Right forelimb (tissue), 1 donor: ENCODE measurements around the gene ERI3.

Experiments used
- DNase-seq: peaks from one replicate; pipeline ENCODE4 v3.0.0-alpha.2; 2018

Gene ERI3

DNA sequence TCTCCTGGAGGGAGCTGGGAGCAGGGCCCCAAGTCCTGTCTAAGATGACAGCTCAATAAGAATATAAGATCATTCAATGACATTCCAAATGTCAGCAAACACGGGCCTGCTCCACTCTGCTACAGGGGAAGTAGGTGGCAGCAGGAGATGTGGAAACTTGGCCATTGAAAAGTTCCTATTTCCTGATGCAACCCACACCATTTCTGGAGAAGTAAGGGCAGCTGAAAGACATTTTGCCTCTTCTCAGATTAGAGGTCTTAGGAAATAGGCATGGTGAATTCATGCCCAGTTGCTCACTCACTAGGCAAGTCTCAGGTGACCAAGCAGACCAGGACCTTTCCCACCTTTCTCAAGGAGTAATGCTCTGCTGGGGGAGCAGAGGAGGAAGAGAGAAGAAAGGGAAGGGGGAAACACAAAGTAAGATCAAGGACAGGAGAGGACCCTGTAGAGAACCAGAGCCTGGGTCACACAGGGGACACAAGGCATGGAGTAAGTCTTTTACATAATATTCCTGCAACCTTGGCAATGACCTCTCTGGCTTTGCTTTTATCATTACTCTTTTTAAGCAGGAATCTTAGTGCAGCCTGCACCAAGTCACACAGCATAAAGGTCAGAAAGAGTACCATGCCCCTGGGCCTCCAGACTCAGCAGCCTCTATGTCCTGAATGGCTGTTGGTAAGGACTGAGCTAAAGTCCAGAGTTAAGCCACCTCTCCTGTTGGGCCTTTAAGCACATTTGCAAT is 72.9 kb downstream of the ERI3 start:
- DNase-seq = no peak

DNA sequence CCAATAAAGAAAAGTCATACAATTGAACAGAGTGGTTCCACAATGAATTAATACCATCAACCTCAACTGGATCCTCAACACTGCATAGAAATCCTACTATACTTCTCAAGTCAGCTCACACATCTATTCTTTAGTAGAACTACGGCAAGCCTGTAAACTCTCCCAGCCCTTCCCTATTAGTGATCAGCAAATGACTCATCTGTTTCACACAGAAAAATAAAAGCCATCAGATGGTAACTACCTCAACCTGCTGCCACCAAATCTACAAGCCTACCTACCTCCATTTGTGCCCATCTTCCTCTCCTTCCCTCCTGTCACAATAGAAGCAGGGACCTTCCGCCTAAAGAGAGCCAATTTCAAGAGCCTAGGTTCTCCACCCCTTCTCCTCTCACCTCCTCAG is 78.2 kb downstream of the ERI3 start:
- DNase-seq = no peak

DNA sequence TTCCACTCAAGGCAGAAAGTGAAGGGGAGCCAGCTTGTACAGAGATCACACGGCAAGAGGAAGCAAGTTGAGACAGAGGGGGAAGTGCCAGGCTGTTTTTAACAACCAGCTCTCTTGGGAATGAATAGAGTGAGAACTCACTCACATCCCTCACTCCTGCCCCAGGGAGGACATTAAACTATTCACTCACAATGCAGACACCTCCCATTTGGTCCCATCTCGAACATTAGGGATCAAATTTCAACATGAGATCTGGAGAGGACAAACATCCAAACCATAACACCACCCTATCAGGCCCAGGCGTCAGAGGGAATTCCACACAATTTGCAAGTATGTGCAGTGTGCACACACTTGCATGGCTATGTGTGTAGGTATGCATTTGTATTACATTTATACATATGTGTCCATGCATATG is 79.1 kb downstream of the ERI3 start:
- no peak for DNase-seq

DNA sequence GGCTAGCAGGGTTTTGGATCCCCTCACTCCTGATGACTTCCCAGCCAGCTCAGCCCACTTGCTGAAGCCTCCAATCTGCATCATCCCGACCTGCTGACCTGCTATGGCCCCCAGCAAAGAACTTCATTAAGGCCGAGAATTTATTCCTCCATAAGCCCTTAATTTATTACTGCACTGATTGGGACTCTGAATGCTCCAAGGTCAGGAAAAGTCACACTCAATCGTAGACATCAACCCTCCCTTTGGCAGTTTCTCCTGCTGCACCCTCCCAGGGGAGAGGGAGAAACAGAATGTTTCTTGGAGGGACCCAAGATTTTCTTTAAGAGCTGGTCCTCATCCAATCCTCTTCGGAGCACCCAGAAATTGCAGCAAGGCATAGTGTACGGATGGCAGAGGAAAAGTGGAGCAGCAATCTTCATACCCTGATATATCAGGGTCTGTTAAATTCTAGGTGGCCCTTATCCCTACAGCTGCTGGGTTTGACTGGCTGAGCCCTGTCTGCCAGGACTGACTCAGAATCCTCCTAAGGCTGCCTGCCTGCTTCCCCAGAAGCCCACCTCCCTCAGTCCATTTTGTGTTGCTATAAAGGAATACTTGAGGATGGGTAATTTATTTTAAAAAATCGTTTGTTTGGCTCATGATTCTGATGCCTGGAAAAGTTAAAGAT is 79.6 kb downstream of the ERI3 start:
- DNase-seq = no peak

DNA sequence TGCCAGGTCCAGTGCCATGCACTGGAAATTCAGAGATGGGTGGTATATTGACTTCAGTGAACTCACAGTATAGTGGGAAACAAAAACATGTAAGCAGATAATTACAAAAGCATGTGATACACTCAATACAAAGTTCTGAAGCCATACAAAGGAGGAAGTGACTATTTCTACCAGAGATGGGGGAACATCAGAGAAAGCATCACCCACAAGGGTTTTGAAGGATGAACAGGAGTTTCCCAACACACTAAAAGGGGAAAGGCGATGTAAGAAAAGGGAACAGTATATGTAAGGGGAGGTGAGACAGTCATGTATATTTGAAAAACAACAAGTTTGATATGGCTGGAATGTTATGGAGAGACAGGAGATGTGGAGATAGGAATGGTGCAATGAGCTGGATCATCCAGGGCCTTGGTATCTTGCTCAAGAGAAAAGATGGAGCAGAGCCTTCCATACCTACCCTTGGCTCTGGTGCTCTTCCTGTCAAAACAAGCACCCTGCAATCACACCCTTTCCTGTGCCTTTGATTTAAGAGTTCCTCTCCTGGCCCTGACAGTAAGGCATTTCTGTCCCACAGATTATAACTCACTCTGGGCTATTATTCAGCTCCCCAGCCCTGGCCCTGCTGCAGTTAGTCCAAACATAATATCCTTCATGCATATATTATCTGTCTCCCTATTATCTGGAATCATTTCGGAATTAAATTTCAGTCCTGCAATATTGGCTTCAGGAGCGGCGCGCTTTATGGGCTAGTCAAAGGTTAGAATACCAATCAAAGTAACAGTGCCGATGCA is 81.3 kb downstream of the ERI3 start:
- DNase-seq = no peak

DNA sequence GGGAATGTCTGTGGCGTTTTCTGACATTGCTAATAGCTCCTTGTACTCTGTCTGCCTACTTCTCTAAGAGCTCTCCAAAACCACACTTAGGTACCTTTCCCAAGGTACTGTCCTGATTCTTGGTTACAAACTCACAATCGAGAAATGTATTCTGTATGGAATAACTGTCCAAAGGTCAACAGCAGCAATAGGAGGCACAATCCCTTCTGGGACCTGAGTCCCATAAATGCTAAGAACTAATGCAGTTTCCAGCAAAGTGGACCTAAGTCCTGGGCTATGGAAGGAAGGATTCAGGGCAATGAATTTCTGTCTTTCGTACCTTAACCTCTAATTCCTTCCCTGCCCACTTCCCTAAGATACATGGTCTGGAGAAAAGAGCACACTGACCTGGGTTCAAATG is 82.1 kb downstream of the ERI3 start:
- DNase-seq = no peak

DNA sequence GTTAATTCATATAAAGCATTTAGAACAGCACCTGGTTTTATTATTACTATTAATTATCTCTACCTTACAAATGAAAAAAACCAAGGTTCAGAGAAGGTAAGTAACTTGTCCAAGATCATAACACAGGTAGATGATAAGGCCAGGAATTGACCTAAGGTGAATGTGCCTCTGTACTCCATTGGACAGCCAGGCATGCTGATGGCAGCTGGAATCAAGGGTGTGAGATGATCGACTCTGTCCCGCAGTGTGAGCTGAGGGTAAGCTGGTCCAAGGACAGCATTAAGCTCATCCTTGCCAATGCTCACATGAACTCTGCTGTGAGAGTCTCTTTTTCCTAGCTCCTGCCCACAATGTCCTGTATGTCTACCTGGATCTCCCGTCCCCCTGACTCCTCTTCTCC is 83.4 kb downstream of the ERI3 start:
- no peak for DNase-seq

DNA sequence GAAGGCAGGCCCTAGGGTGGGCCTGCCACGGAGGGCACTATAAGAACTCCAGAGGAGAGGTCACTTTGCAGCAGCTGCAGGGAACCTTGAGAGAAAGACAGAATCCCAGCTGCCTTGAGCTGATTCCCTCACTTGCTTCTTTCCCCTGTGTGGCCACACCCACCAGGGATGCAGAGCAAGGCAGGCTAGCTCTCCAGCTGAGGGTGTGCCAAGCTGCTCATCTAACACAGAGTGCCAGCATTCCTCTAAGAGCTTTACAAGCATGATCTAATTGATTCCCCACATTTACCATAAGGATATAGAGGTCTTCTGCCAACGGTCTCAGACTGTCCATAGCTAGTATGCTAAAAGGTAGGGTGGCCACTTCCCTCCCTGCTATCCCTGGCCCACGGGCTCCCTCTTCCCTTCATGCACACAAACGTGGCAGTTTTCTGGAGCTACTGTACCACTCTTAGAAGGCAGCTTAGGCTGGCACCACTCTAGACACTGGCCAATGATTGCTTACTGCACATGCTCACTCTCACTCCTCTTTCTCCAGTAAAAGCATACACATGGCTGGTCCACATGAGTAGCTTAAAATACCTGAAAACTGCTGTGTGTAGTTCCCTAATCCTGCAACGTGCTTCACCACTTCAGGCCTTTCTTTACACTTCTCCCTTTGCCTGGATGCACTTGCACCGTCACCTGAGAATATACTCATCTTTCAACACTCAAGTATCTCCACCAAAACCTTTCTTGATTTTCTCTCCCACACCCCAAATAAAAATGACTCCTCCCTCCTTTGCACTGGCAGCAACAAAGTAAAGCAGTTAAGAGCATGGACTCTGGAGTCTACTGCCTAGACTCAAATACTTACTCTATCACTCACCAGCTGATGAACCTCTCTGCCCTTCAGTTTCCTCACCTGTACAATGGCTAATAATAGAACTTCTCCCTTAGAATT is 84.1 kb downstream of the ERI3 start:
- peak; percentile 59 for DNase-seq

DNA sequence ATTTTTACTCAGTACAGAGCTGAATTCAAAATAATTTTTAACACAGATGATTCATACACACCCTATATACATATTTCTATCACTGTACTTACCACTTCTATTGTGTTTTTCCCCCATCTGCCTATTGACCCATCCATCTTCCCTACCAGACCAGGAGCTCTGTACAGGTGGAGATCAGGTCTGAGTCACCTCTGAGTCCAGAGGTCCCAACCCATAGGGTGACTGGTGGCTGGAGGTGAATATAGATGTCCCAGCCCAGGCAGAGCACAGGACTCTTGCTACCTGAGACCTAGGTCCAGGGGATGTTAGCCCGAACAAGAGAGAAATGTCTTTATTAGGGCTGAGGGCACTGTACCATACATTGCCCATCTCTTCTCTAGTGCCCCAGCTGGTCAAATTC is 87.0 kb downstream of the ERI3 start:
- DNase-seq = no peak

DNA sequence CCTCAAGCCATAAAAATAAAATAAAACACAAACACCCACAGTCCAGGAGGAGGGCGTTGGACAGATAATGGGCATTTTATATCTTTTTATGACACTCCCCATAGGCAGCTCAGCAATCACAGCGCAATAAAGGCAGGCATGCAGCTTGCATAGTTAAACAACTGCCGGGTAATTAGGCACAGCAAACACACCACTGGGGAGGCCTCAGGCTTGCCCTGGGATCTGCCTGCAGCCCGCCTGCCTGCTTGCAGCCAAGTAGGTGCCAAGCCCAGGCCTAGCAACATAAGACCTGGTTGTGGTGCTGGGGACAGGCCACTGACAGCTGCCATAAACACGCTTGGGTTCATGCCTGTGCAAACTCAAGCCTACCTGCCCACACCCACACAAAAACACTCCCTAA is 87.6 kb downstream of the ERI3 start:
- DNase-seq = no peak

DNA sequence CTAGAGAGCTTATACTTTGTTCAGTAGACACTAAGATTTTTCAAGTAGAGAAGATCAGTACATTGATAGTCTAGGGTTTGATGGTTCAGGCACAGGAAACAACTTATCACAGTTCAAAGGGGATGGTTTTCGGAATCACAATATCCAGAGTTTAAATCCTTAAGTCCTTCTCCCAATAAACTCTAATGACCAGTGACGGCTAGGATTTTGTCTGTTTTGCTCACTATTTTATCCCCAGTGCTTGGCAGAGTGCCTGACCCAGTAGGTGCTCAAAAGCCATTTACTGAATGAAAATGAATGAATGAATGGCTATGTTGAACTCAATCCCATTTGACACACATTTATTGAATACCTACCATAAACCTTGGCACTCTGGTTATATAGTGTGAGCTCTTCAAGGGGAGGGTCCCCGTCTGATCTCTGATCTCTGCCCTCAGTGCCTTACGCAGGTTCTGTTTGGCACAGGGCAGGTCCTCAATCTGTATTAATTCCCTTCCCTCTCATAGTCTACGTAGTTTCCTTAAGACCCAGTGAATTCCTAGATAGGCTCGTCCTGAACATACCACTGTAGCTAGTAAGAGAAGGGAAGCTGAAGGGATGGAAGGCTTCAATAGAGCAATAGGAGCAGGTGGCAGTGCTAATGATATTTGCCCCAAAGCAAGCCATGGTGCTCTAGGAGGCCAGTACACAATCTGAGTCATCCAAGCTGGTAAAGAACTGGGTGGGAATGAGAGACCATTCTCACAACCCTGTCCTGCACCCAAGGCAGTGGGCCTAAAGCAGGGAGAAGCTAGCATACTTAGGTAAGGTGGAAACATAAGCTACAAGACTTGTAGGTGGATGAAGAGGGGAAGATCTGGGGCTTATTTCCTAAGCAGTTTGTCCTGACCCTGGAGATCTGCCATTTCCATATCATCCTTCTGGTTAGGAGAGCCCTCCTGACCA is 88.4 kb downstream of the ERI3 start:
- no peak for DNase-seq

DNA sequence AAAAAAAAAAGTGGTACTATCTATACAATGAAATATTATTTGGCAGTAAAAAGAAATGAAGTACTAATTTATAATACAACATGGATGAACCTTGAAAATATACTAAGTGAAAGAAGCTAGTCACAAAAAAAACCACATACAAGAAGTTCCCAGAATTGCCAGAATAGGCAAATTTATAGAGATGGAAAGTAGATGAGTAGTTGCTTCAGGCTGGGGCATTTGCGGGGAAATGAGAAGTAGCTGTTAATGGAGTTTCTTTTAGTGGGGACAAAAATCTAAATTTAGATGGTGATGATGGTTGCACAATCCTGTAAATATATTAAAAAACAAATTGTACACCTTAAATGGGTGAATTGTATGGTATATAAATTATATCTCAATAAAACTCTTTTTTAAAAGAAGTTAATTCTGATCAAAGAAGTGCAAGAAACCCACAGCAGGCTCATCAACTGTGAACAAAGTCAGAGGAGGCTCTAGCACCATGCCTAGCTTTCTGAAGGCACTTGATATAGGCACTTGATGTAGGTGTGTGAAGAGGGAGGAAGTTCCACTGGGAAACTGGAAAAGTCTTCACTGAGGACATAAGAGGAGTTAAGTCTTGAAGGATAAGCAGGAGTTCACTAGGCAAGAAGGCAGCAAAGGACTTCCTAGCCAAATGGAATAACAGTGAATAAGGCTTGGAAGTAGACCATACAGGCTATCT is 89.2 kb downstream of the ERI3 start:
- DNase-seq = no peak

DNA sequence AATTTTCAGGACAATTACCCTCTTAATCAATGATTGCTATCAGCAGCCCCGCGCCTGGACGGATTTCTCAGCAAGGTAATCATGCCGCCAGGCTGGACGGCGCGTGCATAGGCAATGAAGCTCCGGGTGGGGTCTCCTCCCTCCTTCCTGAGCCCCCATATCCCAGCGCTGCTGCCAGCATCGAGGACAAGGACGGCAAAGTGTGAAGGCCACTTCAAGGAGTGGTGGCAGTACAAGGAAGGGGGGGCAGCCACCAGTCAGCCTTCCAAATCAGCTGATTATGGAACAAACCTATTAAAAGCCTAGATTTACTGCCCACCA is 90.6 kb downstream of the ERI3 start:
- no peak for DNase-seq

DNA sequence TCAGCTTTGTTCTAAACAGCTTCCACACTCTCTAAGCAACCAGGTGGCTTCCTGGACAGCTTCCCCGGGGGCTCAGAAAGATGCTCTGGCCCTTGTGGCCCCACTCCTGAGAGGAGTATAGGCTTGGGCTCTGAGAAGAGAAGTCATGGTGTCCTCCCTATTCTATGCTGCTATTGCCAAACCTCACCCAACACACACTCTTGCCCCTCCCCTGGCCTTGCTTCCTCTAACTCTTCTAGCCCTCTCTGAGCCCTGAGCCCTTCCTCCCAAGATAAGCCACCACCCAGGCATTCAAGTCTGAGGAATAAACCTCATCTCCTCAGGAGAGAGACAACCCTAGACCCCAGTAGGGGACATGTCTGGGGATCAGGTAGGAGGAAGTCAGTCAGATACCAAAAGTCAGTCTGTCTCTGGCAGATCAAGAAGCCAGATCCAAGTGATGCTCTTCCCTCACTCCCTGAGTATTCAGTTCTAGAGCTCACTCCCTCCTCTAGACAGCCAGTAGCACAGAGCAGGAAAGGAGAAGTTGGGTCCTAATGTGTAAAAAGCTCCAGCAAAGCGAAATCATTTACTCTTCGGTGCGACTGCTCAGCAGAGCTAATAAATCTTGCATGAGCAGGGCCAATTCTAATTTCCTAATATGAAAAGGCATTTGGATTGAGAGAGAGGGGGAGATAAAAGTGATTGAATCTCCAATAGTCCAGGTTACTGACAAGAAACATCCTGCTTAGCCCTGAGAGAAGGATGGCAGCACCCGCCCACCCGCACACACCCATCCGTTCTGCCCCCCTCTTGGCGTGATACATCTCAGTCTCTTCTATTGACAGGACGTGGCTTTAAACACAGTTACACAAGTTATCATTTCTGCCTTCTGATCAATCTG is 91.2 kb downstream of the ERI3 start:
- DNase-seq = no peak

DNA sequence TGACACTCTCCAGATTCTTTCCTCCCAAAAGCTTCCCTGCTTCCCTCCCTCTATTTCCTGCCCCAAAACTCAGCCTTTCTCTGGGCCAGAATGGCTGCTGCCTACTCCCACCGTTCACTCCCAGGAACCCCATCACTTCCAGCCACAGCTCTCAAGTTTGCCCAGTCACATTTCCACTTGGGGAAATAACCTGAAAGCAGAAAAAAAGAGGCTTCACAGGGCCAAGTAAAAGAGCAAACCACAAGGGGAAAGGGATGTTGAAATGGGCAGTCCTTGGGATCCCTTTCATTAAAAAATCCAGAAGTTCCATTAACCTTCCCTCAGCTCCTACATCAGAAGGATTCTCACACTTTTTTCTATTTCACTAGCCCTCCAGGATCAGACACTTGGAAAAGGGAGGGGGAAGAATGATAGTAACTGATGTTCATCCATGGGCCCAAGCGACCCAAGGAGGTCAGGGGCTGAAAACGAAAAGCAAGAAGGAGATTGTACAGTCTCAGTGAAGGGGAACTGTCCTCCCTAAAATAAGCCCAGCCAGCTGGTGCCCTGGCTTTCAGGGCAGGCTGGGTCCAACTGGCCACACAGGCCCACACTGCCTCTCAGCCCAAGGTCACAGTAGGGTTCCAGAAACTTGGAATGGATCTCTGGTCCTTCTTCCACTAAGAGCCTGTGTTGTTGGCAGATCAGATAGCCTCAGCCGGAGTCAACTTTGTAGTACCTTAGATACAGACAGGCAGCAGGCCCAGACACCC is 92.1 kb downstream of the ERI3 start:
- DNase-seq = no peak

DNA sequence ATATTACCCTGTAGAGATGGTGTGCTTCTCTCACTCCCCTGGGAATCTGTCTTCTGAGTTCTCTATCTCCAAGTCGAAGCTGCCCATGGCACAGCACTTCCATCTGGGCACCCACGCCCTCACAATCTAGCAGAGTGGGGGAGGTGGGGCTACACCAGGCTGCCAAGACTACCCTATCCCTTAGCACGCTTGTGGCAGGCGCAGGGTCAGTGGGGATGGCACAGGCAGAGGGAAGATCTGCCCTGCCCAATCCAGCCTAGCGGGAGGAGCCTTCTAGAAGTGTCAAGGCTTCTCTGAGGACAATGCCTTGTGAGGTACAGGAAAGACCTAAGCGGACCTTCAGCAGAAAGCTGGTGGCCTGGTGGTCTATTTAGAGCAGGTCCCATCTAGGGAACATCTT is 92.6 kb downstream of the ERI3 start:
- no peak for DNase-seq

DNA sequence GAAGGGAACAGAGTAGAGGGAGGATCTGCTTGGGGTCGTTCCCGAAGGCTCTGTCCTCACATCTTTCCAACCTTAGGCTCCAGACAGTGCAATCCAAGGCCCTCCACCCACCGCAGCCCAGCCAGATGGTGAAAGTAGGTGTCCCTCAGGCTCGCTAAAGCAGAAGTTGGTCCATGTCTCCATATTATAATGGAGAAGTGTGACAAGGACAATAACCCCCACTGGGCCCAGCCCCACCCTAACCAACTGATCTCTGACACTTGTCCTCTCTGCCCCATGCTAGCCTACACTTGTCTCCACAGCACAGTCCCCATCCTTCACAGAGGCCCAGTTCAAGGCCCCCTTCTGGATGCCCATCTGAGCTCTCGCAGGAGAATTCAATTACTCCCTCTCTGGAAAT is 93.1 kb downstream of the ERI3 start:
- no peak for DNase-seq

DNA sequence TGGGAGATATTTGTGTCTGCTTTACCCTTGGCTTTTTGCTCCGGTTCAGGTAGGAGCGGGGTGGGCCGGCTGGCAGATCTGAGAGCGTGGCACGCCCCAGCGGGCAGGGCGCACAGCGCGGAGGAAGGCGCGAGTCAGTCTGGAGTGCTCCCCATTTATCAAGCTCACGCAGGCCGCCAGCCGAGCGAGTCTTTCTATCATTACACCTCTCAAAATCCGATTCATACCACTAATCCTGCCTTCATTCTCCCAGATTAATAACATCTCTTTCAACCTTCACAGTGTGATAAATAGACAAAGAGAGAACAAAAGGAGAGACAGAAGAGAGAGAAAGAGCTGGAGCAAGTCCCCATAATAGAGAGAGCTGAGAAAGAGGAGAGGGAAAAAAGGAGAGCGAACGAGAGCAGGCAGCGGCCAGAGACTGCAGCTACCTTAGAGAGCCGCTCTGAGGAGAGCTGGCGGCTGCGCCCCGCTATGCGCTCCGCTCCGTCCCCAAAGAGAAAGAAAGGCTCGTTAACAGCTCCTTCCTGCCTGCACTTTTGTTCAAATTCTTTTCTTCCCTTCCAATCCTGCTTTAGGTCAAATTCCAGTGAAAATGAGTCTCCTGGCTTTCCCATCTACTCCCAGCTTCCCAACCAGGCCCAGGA is 93.8 kb downstream of the ERI3 start:
- DNase-seq = no peak

DNA sequence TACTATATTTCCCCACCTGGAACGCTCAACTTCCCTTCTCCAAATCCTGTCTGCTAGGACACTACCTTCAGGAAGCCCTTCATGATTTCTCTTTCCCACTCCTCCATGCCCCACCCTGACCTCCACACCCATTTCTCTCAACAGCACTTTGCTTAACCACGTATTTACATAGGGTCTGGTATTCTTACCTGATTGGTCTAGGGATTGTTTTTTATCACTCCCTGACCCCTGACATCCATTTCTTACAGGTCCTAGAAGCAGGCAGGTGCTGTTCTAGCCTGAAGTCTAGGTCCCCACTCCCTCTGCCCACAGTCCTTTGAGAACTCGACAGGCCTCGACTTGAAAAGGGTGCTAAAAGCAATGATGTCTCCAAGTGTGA is 94.3 kb downstream of the ERI3 start:
- no peak for DNase-seq
